Stimulated activated CD4-positive, alpha-beta T cell treated with anti-CD3 and anti-CD28 coated beads, Interleukin-12 subunit alpha, Interleukin-12 subunit beta, amount 100 ng/mL, for 24 hours (primary cell): ENCODE data around the gene TMEM263.
A peak's percentile ranks its signal among the peaks of the same experiment; 100 is the strongest.
"Not testable (repeated sequence)": the region's sequence is repeated elsewhere in the genome, so short reads cannot be mapped to it uniquely, and the experiment has no call there.

Experiments
- DNase-seq, 2 experiments: peaks; one replicate each; pipeline ENCODE4 v3.0.0-alpha.2; 2020; ENCODE audit warnings: low read depth in 2 of 2

The TMEM263 gene

GRCh38 chr12:106986135-106986534 lies 30.4 kb downstream of the TMEM263 start:
- DNase-seq = no peak

GRCh38 chr12:106986625-106987389 lies 31.1 kb downstream of the TMEM263 start, which contains the start of gene MTERF2:
MTERF2 (minus strand) TSS chr12:106987146; CDS start chr12:106978714, 8,432 bp downstream.
- peak; percentile 67 to 72 for DNase-seq

DNA sequence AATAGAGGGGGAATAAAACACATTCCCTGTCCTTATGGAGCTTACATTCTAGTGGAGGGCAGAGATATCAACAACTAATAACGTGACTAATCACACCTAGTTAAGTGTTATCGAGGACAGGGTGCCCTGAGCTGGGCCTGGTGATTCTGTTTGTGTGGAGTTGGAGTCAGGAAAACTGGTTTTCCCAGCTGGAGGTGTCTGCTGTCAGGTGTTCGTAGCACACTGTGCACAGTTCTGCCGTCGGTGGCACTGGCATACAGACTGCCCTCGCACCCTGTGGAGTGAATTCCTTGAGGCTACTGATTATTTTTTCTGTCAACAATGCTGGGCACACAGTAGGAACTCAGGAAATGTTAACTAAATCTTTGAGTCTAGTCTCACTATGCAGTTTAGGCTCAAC lies 32.1 kb downstream of the TMEM263 start:
- DNase-seq = no peak

DNA sequence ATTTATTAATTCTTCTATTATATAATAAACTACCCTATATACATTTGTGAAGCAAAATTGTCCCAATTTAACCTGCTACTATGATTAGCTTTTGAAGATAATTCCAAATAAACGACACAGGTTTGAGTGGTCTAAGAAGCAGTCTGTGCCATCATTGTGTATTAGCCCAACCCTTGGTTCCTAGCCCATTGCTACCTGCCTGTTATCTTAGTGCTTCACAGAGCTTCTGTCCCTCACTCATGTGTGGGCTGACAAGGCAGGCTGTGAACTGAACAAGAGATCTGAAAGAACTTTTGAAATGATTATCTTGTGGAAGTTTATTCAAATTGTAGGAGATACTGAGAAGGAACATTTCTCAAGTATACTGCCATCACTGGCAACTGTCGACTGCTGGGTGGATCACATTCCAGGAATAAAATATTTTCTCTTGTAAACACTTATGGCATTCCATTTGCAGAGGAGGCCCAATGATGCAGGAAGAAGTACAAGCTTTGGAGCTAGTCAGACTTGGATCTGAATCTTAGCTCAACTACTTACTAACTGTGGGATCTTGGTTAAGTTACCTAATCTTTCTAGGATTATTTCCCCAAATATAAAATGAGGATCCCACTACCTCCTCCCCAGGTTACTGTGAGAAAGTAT lies 39.0 kb downstream of the TMEM263 start:
- no peak for DNase-seq

GRCh38 chr12:106996102-106996501 lies 40.4 kb downstream of the TMEM263 start:
- not testable (repeated sequence) for DNase-seq

GRCh38 chr12:106997916-106998315 lies 42.2 kb downstream of the TMEM263 start:
- no peak for DNase-seq

GRCh38 chr12:106999446-106999845 lies 43.7 kb downstream of the TMEM263 start:
- DNase-seq = no peak

- DNase-seq = not testable (repeated sequence)
Measured at GRCh38 chr12:107002665-107003064, 47.0 kb downstream of the TMEM263 start.

DNA sequence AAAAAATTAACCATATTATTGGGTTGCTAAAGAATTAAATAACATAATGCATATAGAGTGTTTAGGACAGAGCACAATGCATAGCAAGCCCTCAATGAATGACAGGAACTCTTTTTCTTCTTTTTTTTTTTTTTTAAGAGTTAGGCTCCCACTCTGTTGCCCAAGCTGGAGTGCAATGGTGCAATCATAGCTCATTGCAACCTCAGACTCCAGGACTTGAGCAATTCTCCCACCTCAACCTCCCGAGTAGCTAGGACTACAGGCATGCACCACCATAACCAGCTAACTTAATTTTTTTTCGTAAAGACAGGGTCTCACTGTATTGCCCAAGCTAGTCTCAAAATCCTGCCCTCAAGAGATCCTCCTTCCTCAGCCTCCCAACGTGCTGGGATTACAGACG lies 51.7 kb downstream of the TMEM263 start:
- DNase-seq = no peak

DNA sequence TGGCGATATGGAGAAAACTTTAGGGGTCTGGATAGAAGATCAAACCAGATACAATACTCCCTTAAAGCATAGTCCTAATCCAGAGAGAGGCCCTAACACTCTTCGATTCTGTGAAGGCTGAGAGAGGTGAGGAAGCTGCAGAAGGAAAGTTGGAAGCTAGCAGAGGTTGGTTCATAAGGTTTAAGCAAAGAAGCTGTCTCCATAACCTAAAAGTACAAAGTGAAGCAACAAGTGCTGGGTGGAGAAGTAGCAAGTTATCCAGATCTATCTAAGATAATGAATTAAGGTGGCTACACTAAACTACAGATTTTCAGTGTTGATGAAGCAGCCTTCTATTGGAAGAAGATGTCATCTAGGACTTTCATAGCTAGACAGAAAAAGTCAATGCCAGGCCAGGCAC lies 55.8 kb downstream of the TMEM263 start:
- DNase-seq = no peak

GRCh38 chr12:107012736-107013425 lies 57.2 kb downstream of the TMEM263 start:
- DNase-seq = no peak

- no peak for DNase-seq
Measured at GRCh38 chr12:107014055-107014454, 58.3 kb downstream of the TMEM263 start.

GRCh38 chr12:107017042-107017441 lies 61.3 kb downstream of the TMEM263 start:
- no peak for DNase-seq

DNA sequence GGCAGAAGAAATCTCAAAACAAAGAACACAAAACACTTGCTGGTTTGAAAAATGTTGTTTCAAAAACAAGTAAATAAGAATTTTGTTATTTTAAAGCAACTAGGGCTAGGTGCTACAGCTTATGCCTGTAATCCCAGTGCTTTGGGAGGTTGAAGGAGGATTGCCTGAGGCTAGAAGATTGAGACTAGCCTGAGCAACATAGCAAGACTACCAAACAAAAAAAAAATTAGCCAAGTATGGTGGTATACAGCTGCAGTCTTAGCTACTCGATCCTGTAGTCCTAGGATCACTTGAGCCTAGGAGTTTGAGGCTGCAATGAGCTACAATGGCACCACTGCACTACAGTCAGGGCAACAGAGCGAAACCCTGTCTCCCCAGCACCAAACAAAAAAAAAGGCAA lies 63.8 kb downstream of the TMEM263 start:
- DNase-seq = no peak
